K562 (cell line): ENCODE measurements around the gene SERPIND1. TPM values are rescaled to one million over a fixed set of nuclear protein-coding genes. Genes with fewer than 3 reads are reported as not detected.

Source experiments
- CEBPZ ChIP-seq: fragments of 150-350 bp; IDR thresholded peaks from 2 replicates; pipeline ENCODE4 v1.6.1; 2014; ENCODE audit warnings: low read depth, mild to moderate bottlenecking, low read length, borderline replicate concordance
- CREB3L1 ChIP-seq: fragments of 450-650 bp; IDR thresholded peaks from 2 replicates; pipeline ENCODE4 v1.6.1; 2014; ENCODE audit warnings: low read depth, mild to moderate bottlenecking, moderate library complexity, borderline replicate concordance
- E2F3 ChIP-seq: fragments of 250-450 bp; sonication (Bioruptor Pico); IDR thresholded peaks from 2 replicates; pipeline ENCODE4 v1.4.0; 2020; ENCODE audit warnings: mild to moderate bottlenecking
- ELK1 ChIP-seq: sonication (generic); formaldehyde crosslinking; IDR thresholded peaks from 2 replicates; pipeline ENCODE4 v1.8.1; 2022; ENCODE audit warnings: missing genetic modification reagents
- JUNB ChIP-seq: fragments of 450-650 bp; formaldehyde crosslinking; conservative IDR thresholded peaks from 2 replicates; pipeline ENCODE4 v1.4.0; 2020; ENCODE audit warnings: mild to moderate bottlenecking
- MAFK ChIP-seq: IDR thresholded peaks from 2 replicates; pipeline ENCODE4 v1.6.1; 2011; ENCODE audit warnings: low read length, improper control_type of control experiment
- MCM3 ChIP-seq: fragments of 450-650 bp; IDR thresholded peaks from 2 replicates; pipeline ENCODE4 v1.6.1; 2016
- MED1 ChIP-seq: sonication (generic); formaldehyde crosslinking; IDR thresholded peaks from 2 replicates; pipeline ENCODE4 v1.8.1; 2023; ENCODE audit warnings: missing genetic modification reagents, borderline replicate concordance
- NCOA2 ChIP-seq, 2 experiments: fragments of 450-650 bp; IDR thresholded peaks; 2 replicates each; pipeline ENCODE4 v1.6.1; 2018; ENCODE audit warnings: mild to moderate bottlenecking in 2 of 2, moderate library complexity in 1 of 2; ENCODE audit not compliant: partially characterized antibody in 2 of 2
- PATZ1 ChIP-seq: fragments of 250-450 bp; sonication (Bioruptor Pico); IDR thresholded peaks from 2 replicates; pipeline ENCODE4 v1.5.0; 2020; ENCODE audit warnings: mild to moderate bottlenecking, borderline replicate concordance
- RBM39 ChIP-seq: fragments of 200-400 bp; formaldehyde crosslinking; optimal IDR thresholded peaks from 2 replicates; pipeline ENCODE3; 2018; ENCODE audit warnings: low read depth, low read length
- SMAD2 ChIP-seq: fragments of 150-350 bp; IDR thresholded peaks from 2 replicates; pipeline ENCODE4 v1.6.1; 2014; ENCODE audit warnings: low read depth, mild to moderate bottlenecking, low read length
- SMAD3 ChIP-seq: fragments of 450-650 bp; formaldehyde crosslinking; conservative IDR thresholded peaks from 2 replicates; pipeline ENCODE4 v1.4.0; 2020; ENCODE audit warnings: mild to moderate bottlenecking
- SMARCA4 ChIP-seq: fragments of 450-650 bp; IDR thresholded peaks from 2 replicates; pipeline ENCODE4 v1.6.1; 2016
- TRIM28 ChIP-seq: fragments of 450-650 bp; IDR thresholded peaks from 2 replicates; pipeline ENCODE4 v1.6.1; 2017
- ZNF217 ChIP-seq: sonication (generic); formaldehyde crosslinking; IDR thresholded peaks from 2 replicates; pipeline ENCODE4 v1.8.0; 2022; ENCODE audit warnings: mild to moderate bottlenecking, missing genetic modification reagents
- ZNF280A ChIP-seq: fragments of 450-650 bp; IDR thresholded peaks from 2 replicates; pipeline ENCODE4 v1.6.1; 2018; ENCODE audit warnings: mild to moderate bottlenecking, low read depth; ENCODE audit not compliant: partially characterized antibody
- ZNF347 ChIP-seq: fragments of 450-650 bp; formaldehyde crosslinking; IDR thresholded peaks from 2 replicates; pipeline ENCODE4 v1.4.0; 2020; ENCODE audit warnings: low read depth, mild to moderate bottlenecking, moderate library complexity
- ZNF655 ChIP-seq: fragments of 250-450 bp; sonication (Bioruptor Pico); IDR thresholded peaks from 2 replicates; pipeline ENCODE4 v1.5.0; 2021
- polyA plus RNA-seq, 8 experiments: library from polyadenylated mRNA; depleted of rRNA in 4 of 8; stranded (reverse) in 5 of 8; unstranded in 3 of 8; fragments of >200 nt; fragmentation: Nextera tagmentation in 2 of 8; fragmentation: Illumina TruSeq in 1 of 8; extraction: Ambion mirVana in 2 of 8; extraction: Trizol in 1 of 8; gene quantifications; 2 replicates each; pipeline versions ENCODE4 v1.2.1 to v1.2.3, GENCODE V29; 2011 to 2014; ENCODE audit warnings: inconsistent platforms in 1 of 8, missing spikeins in 1 of 8
- total RNA-seq, 7 experiments: library from RNA; depleted of rRNA in 6 of 7; stranded (reverse); fragments of >200 nt in 6 of 7; fragmentation: Illumina TruSeq in 2 of 7; extraction: Trizol in 2 of 7; gene quantifications; 2 replicates each; pipeline versions ENCODE4 v1.2.1 to v1.2.3, GENCODE V29; 2011 to 2021; ENCODE audit warnings: low replicate concordance in 1 of 7

Gene SERPIND1
- total and polyA plus RNA-seq, 9 of the 15 experiments (the other 6 are each of a cell fraction or from before 2014, with no cell fraction given) = 0.04 to 0.11 (median 0.09) TPM; not detected in 6

- TF ChIP-seq PATZ1 (no peak), ZNF347 (CRISPR knock-in tag) (no peak), MAFK (peak; percentile 95), ZNF280A (no peak), CEBPZ (no peak), RBM39 (no peak), SMARCA4 (peak; percentile 83), SMAD2 (no peak), NCOA2 (IDR thresholded peaks at IDR 0.05; ENCODE audit: partially characterized antibody in 2 of 2) (no peak), MCM3 (no peak), ZNF655 (CRISPR knock-in tag) (no peak), ELK1 (CRISPR knock-in tag) (no peak), MED1 (CRISPR knock-in tag) (no peak), SMAD3 (CRISPR knock-in tag) (no peak), CREB3L1 (no peak), E2F3 (CRISPR knock-in tag) (no peak), JUNB (CRISPR knock-in tag) (peak; percentile 89), TRIM28 (no peak), ZNF217 (CRISPR knock-in tag) (no peak)
Observed at GRCh38 chr22:20807315-20807752, 33.4 kb downstream of the SERPIND1 start (continued).
